RWPE2 (cell line): Measurements from ENCODE around the gene SUCNR1.
A peak's percentile ranks its signal among the peaks of the same experiment; 100 is the strongest.
"Not testable (repeated sequence)": the region's sequence is repeated elsewhere in the genome, so short reads cannot be mapped to it uniquely, and the experiment has no call there.

Experiments
- ATAC-seq: fragments of 200-7000 bp; cut with Tn5 transposase; 3 replicates; pipeline ENCODE4 v1.9.1; 2021; ENCODE audit warnings: low read depth
- DNase-seq: peaks from one replicate; pipeline ENCODE4 v3.0.0-alpha.2; 2020; ENCODE audit warnings: low spot score
- H3K27ac ChIP-seq: fragments of 450-650 bp; 2 replicates; pipeline ENCODE4 v1.5.1; 2017; ENCODE audit warnings: mild to moderate bottlenecking; ENCODE audit not compliant: poor library complexity, severe bottlenecking
- H3K27me3 ChIP-seq: fragments of 250-450 bp; sonication (Bioruptor Pico); 2 replicates; pipeline ENCODE4 v1.5.1; 2021; ENCODE audit warnings: mild to moderate bottlenecking, moderate library complexity; ENCODE audit not compliant: insufficient read depth, poor library complexity, severe bottlenecking
- H3K36me3 ChIP-seq: fragments of 250-450 bp; sonication (Bioruptor Pico); 2 replicates; pipeline ENCODE4 v1.5.1; 2020; ENCODE audit warnings: low read depth, mild to moderate bottlenecking, moderate library complexity
- H3K4me1 ChIP-seq: fragments of 250-450 bp; sonication (Bioruptor Pico); 2 replicates; pipeline ENCODE4 v1.5.1; 2021; ENCODE audit warnings: mild to moderate bottlenecking, moderate library complexity; ENCODE audit not compliant: insufficient read depth, poor library complexity, severe bottlenecking
- H3K4me3 ChIP-seq: fragments of 250-450 bp; sonication (Bioruptor Pico); 2 replicates; pipeline ENCODE4 v1.5.1; 2021; ENCODE audit warnings: mild to moderate bottlenecking, moderate library complexity; ENCODE audit not compliant: severe bottlenecking
- H3K9me3 ChIP-seq: fragments of 250-450 bp; sonication (Bioruptor Pico); 2 replicates; pipeline ENCODE4 v1.5.1; 2021; ENCODE audit warnings: mild to moderate bottlenecking, moderate library complexity; ENCODE audit not compliant: severe bottlenecking
- TF ChIP-seq, protein P1 (sequence below): fragments of 450-650 bp; IDR thresholded peaks from one replicate; pipeline ENCODE4 v1.5.1; 2017; ENCODE audit warnings: mild to moderate bottlenecking, moderate library complexity; ENCODE audit not compliant: poor library complexity, severe bottlenecking

SUCNR1 gene

DNA sequence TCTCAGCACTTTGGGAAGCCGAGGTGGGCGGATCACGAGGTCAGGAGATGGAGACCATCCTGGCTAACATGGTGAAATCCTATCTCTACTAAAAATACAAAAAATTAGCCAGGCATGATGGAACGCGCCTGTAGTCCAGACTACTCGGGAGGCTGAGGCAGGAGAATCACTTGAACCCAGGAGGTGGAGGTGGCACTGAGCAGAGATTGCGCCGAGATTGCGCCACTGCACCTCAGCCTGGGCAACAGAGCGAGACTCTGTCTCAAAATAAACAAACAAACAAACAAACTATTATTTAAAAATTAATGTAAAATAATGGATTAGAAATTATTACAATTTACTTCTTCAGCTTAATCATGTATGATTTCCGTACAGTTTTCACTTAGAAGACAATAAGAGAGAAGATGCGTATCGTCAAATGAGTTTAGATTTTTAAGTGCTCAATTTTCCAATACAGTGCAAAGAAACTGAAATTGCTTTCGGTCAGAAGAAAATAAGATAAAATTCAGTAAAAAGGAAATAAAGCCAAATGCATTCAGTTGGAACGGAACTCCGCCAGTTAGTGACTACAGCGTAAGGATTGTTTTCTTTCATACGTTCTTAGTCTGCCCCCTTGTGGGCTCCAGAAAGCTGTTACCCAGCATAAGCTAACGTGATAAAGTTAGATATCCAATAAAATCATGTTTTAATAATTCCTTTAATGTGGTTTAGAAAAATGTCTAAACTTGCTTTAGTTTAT is 34.7 kb upstream of the SUCNR1 start:
- Histone ChIP-seq H3K4me1 (peaks cover 26% of the 10 kb centered on the region), H3K4me3 (no peak overlapping the region), H3K27me3 (no peaks in the 10 kb centered on the region), H3K27ac (no peak overlapping the region), H3K36me3 (no peaks in the 10 kb centered on the region), H3K9me3 (no peaks in the 10 kb centered on the region)
- DNase-seq (no peak), ATAC-seq (peak; percentile 73)
- TF ChIP-seq, protein P1, sequence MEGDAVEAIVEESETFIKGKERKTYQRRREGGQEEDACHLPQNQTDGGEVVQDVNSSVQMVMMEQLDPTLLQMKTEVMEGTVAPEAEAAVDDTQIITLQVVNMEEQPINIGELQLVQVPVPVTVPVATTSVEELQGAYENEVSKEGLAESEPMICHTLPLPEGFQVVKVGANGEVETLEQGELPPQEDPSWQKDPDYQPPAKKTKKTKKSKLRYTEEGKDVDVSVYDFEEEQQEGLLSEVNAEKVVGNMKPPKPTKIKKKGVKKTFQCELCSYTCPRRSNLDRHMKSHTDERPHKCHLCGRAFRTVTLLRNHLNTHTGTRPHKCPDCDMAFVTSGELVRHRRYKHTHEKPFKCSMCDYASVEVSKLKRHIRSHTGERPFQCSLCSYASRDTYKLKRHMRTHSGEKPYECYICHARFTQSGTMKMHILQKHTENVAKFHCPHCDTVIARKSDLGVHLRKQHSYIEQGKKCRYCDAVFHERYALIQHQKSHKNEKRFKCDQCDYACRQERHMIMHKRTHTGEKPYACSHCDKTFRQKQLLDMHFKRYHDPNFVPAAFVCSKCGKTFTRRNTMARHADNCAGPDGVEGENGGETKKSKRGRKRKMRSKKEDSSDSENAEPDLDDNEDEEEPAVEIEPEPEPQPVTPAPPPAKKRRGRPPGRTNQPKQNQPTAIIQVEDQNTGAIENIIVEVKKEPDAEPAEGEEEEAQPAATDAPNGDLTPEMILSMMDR: peak; percentile 89

DNA sequence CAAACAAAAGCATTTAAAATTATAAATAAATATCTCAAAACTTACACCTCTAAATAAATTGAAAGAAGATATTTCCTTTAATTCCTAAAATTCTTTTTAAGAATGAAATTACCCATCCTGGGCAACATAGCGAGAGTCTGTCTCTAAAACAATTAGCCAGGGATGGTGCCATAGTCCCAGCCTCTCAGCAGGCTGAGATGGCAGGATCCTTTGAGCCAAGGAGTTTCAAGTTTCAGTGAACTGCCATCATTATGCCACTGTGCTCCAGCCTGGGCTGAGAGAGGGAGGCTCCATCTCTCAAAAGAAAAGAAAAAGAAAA is 34.2 kb upstream of the SUCNR1 start:
- Histone ChIP-seq H3K36me3 (no peaks in the 10 kb centered on the region), H3K27ac (no peak overlapping the region), H3K4me1 (peaks cover 26% of the 10 kb centered on the region), H3K4me3 (no peak overlapping the region), H3K9me3 (no peaks in the 10 kb centered on the region), H3K27me3 (no peaks in the 10 kb centered on the region)
- TF ChIP-seq, protein P1: peak; percentile 57
- ATAC-seq (no peak), DNase-seq (no peak)

GRCh38 chr3:151841801-151842200 is 31.6 kb upstream of the SUCNR1 start:
- no peak overlapping the region for H3K4me3 ChIP-seq
- H3K4me1 ChIP-seq: peaks cover 18% of the 10 kb centered on the region
- TF ChIP-seq, protein P1: no peak
- ATAC-seq (no peak), DNase-seq (no peak)
- H3K27me3 ChIP-seq: no peaks in the 10 kb centered on the region
- no peaks in the 10 kb centered on the region for H3K9me3 ChIP-seq
- H3K27ac ChIP-seq: no peak overlapping the region
- no peaks in the 10 kb centered on the region for H3K36me3 ChIP-seq

GRCh38 chr3:151843275-151843674 is 30.2 kb upstream of the SUCNR1 start:
- Histone ChIP-seq H3K36me3 (no peaks in the 10 kb centered on the region), H3K9me3 (no peaks in the 10 kb centered on the region), H3K4me3 (no peak overlapping the region), H3K4me1 (peaks cover 6% of the 10 kb centered on the region), H3K27ac (no peak overlapping the region), H3K27me3 (no peaks in the 10 kb centered on the region)
- ATAC-seq (no peak), DNase-seq (no peak)
- TF ChIP-seq, protein P1: no peak

- Histone ChIP-seq H3K27ac (no peak overlapping the region), H3K27me3 (no peaks in the 10 kb centered on the region)
Measured at GRCh38 chr3:151845306-151845905, 28.0 kb upstream of the SUCNR1 start.

GRCh38 chr3:151850065-151850464 is 23.4 kb upstream of the SUCNR1 start:
- H3K36me3 ChIP-seq, H3K27me3 ChIP-seq, H3K27ac ChIP-seq, ATAC-seq, DNase-seq, H3K4me3 ChIP-seq, H3K9me3 ChIP-seq, H3K4me1 ChIP-seq: not testable (repeated sequence)

More at GRCh38 chr3:151845306-151845905, 28.0 kb upstream of the SUCNR1 start:
- Histone ChIP-seq H3K9me3 (no peaks in the 10 kb centered on the region), H3K4me1 (no peaks in the 10 kb centered on the region), H3K36me3 (no peaks in the 10 kb centered on the region), H3K4me3 (no peak overlapping the region)
- ATAC-seq: no peak
- no peak for DNase-seq
- TF ChIP-seq, protein P1: no peak
